ENCODE data around the gene GRM8. TPM values are rescaled to one million over a fixed set of nuclear protein-coding genes. Genes with fewer than 3 reads are reported as not detected.

The GRM8 gene
- total RNA-seq, 4 donors from 2014 or later, result 0.11 TPM; not detected in 3

GRCh38 chr7:126972571-126972970 lies 280.2 kb downstream of the GRM8 start:
- Histone ChIP-seq H3K9me3 (no peaks in the 10 kb centered on the region), H3K27ac (replicated peaks in 1 of 4) (no peak overlapping the region), H3K4me3 (no peak overlapping the region), H3K27me3 (no peaks in the 10 kb centered on the region), H3K36me3 (no peaks in the 10 kb centered on the region), H3K4me1 (no peaks in the 10 kb centered on the region)
- intact Hi-C loops (cut with DNase I), result no loop called here
- WGBS, result 76% methylated on average over 1 of the region's 1 CpG
- TF ChIP-seq POLR2AphosphoS5 (IDR thresholded peaks at IDR 0.05), result no peak
- no peak for TF ChIP-seq EP300 (IDR thresholded peaks at IDR 0.05)
- DNase-seq (ENCODE audit: extremely low spot score), result no peak

GRCh38 chr7:126959649-126960048 lies 293.1 kb downstream of the GRM8 start:
- H3K27me3 ChIP-seq, result no peaks in the 10 kb centered on the region
- H3K4me3 ChIP-seq, result no peak overlapping the region
- no peak for TF ChIP-seq POLR2A (IDR thresholded peaks at IDR 0.05; ENCODE audit: low read depth)
- no peak overlapping the region for H3K27ac ChIP-seq (replicated peaks in 1 of 4)
- intact Hi-C loops (cut with DNase I), result no loop called here
- DNase-seq (ENCODE audit: extremely low spot score), result no peak
- H3K36me3 ChIP-seq, result no peaks in the 10 kb centered on the region
- H3K9me3 ChIP-seq, result no peaks in the 10 kb centered on the region
- no peaks in the 10 kb centered on the region for H3K4me1 ChIP-seq

- no peak overlapping the region for H3K4me3 ChIP-seq
- 97% methylated on average over 7 of the region's 17 CpGs for WGBS
- TF ChIP-seq CTCF (IDR thresholded peaks at IDR 0.05) (no peak), POLR2A (IDR thresholded peaks at IDR 0.05; ENCODE audit: low read depth) (no peak), POLR2AphosphoS5 (IDR thresholded peaks at IDR 0.05) (no peak), EP300 (IDR thresholded peaks at IDR 0.05) (no peak)
- no peaks in the 10 kb centered on the region for H3K4me1 ChIP-seq
- H3K27ac ChIP-seq (replicated peaks in 1 of 4), result no peak overlapping the region
- no peaks in the 10 kb centered on the region for H3K27me3 ChIP-seq
- H3K36me3 ChIP-seq, result no peaks in the 10 kb centered on the region
- DNase-seq (ENCODE audit: extremely low spot score), result no peak
- H3K9me3 ChIP-seq, result no peaks in the 10 kb centered on the region
- intact Hi-C loops (cut with DNase I), result no loop called here
Measured at GRCh38 chr7:126958367-126958766, 294.4 kb downstream of the GRM8 start.

- no peaks in the 10 kb centered on the region for H3K36me3 ChIP-seq
- H3K27ac ChIP-seq (replicated peaks in 1 of 4), result no peak overlapping the region
- WGBS, result 94% methylated on average over 3 of the region's 9 CpGs
- DNase-seq (ENCODE audit: extremely low spot score), result no peak
- no peaks in the 10 kb centered on the region for H3K4me1 ChIP-seq
- H3K4me3 ChIP-seq, result no peak overlapping the region
- H3K9me3 ChIP-seq, result no peaks in the 10 kb centered on the region
- no peaks in the 10 kb centered on the region for H3K27me3 ChIP-seq
- TF ChIP-seq EP300 (IDR thresholded peaks at IDR 0.05) (no peak), POLR2AphosphoS5 (IDR thresholded peaks at IDR 0.05) (no peak), CTCF (IDR thresholded peaks at IDR 0.05) (no peak), POLR2A (IDR thresholded peaks at IDR 0.05; ENCODE audit: low read depth) (no peak)
- intact Hi-C loops (cut with DNase I), result no loop called here
Measured at GRCh38 chr7:126957443-126957842, 295.3 kb downstream of the GRM8 start.

GRCh38 chr7:126953461-126953860 lies 299.3 kb downstream of the GRM8 start:
- DNase-seq (ENCODE audit: extremely low spot score), result no peak
- H3K27me3 ChIP-seq, result no peaks in the 10 kb centered on the region
- WGBS, result 22% methylated on average over 2 of the region's 2 CpGs
- no peaks in the 10 kb centered on the region for H3K36me3 ChIP-seq
- no peaks in the 10 kb centered on the region for H3K4me1 ChIP-seq
- no peaks in the 10 kb centered on the region for H3K9me3 ChIP-seq
- TF ChIP-seq CTCF (IDR thresholded peaks at IDR 0.05) (no peak), POLR2AphosphoS5 (IDR thresholded peaks at IDR 0.05) (no peak), EP300 (IDR thresholded peaks at IDR 0.05) (no peak)
- H3K27ac ChIP-seq (replicated peaks in 1 of 4), result no peak overlapping the region
- no peak overlapping the region for H3K4me3 ChIP-seq
- intact Hi-C loops (cut with DNase I), result no loop called here

GRCh38 chr7:126948664-126949063 lies 304.1 kb downstream of the GRM8 start:
- H3K9me3 ChIP-seq, result no peaks in the 10 kb centered on the region
- no peaks in the 10 kb centered on the region for H3K4me1 ChIP-seq
- H3K27me3 ChIP-seq, result no peaks in the 10 kb centered on the region
- DNase-seq (ENCODE audit: extremely low spot score), result no peak
- intact Hi-C loops (cut with DNase I), result no loop called here
- whole genome bisulfite sequencing, result 70% methylated on average over 4 of the region's 4 CpGs
- H3K4me3 ChIP-seq, result no peak overlapping the region
- TF ChIP-seq EP300 (IDR thresholded peaks at IDR 0.05), result no peak
- no peak overlapping the region for H3K27ac ChIP-seq (replicated peaks in 1 of 4)
- H3K36me3 ChIP-seq, result no peaks in the 10 kb centered on the region
